Omental fat pad (tissue), 4 donors: ENCODE data around the gene SMPD4. TPM values are rescaled to one million over a fixed set of nuclear protein-coding genes. Genes with fewer than 3 reads are reported as not detected.
"Not testable (repeated sequence)": the region's sequence is repeated elsewhere in the genome, so short reads cannot be mapped to it uniquely, and the experiment has no call there.

Source experiments
- ATAC-seq: fragments of 150-250 bp; one replicate; pipeline ENCODE4 v1.9.1; 2016; ENCODE audit warnings: mild to moderate bottlenecking, moderate library complexity; ENCODE audit not compliant: low FRiP score
- DNase-seq: peaks from one replicate; pipeline ENCODE4 v3.0.0-alpha.2; 2019; ENCODE audit warnings: low spot score
- CTCF ChIP-seq, 3 donors: fragments of 450-650 bp; IDR thresholded peaks; one replicate each; pipeline ENCODE4 v1.5.1; 2016 to 2017; ENCODE audit warnings: antibody characterized with exemption in 3 of 3, mild to moderate bottlenecking in 3 of 3, moderate library complexity in 2 of 3
- total RNA-seq, 4 donors: library from RNA; depleted of rRNA; stranded (reverse); fragments of >200 nt; gene quantifications; one replicate each; pipeline ENCODE4 v1.1.0, GENCODE V29; 2016

Gene SMPD4
- total RNA-seq: 10 to 100 TPM; 21.8 to 39.1 (median 29.4) TPM

GRCh38 chr2:130181325-130181879 lies at the start of gene SMPD4:
SMPD4 (minus strand) TSS chr2:130181602; CDS start chr2:130176592, 5,010 bp downstream.
- peak; percentile 93 for ATAC-seq

GRCh38 chr2:130230907-130231306 lies 49.5 kb upstream of the SMPD4 start:
- ATAC-seq, DNase-seq: not testable (repeated sequence)

More at GRCh38 chr2:130181325-130181879, at the start of gene SMPD4:
- peak; percentile 80 for DNase-seq
- TF ChIP-seq CTCF (IDR thresholded peaks at IDR 0.05): no peak

GRCh38 chr2:130230376-130230775 lies 49.0 kb upstream of the SMPD4 start:
- DNase-seq, ATAC-seq: not testable (repeated sequence)

- ATAC-seq, DNase-seq: not testable (repeated sequence)
These were observed 47.7 kb upstream of the SMPD4 start for GRCh38 chr2:130229161-130229510.

GRCh38 chr2:130228467-130229160 lies 47.2 kb upstream of the SMPD4 start:
- not testable (repeated sequence) for ATAC-seq, DNase-seq

- DNase-seq, ATAC-seq: not testable (repeated sequence)
These were observed 46.6 kb upstream of the SMPD4 start for GRCh38 chr2:130228005-130228404.

- ATAC-seq, DNase-seq: not testable (repeated sequence)
These were observed 41.1 kb upstream of the SMPD4 start for GRCh38 chr2:130222523-130222922.

- not testable (repeated sequence) for DNase-seq, ATAC-seq
These were observed 39.1 kb upstream of the SMPD4 start for GRCh38 chr2:130220505-130220904.

GRCh38 chr2:130219147-130219546 lies 37.7 kb upstream of the SMPD4 start:
- not testable (repeated sequence) for DNase-seq, ATAC-seq

- ATAC-seq, DNase-seq: not testable (repeated sequence)
These were observed 25.6 kb upstream of the SMPD4 start for GRCh38 chr2:130207051-130207450.

- not testable (repeated sequence) for DNase-seq, ATAC-seq
These were observed 21.7 kb upstream of the SMPD4 start for GRCh38 chr2:130203150-130203549.

GRCh38 chr2:130202518-130202917 lies 21.1 kb upstream of the SMPD4 start:
- ATAC-seq, DNase-seq: not testable (repeated sequence)

GRCh38 chr2:130198343-130198742 lies 16.9 kb upstream of the SMPD4 start, which contains the start of gene TUBA3E:
TUBA3E (minus strand) TSS chr2:130198439; CDS start chr2:130198360, 79 bp downstream.
- ATAC-seq (no peak), DNase-seq (no peak)
- TF ChIP-seq CTCF (IDR thresholded peaks at IDR 0.05): no peak

- not testable (repeated sequence) for DNase-seq, ATAC-seq
These were observed 14.7 kb upstream of the SMPD4 start for GRCh38 chr2:130196052-130196451.

GRCh38 chr2:130195089-130195635 lies 13.8 kb upstream of the SMPD4 start:
- not testable (repeated sequence) for DNase-seq, ATAC-seq

- DNase-seq, ATAC-seq: not testable (repeated sequence)
These were observed 12.4 kb upstream of the SMPD4 start for GRCh38 chr2:130193824-130194223.

GRCh38 chr2:130192451-130192850 lies 11.0 kb upstream of the SMPD4 start:
- DNase-seq, ATAC-seq: not testable (repeated sequence)
